Loucy (cell line): Measurements from ENCODE around the gene TANGO6.

Experiments
- CTCF ChIP-seq: fragments of 200-600 bp; sonication (generic); conservative IDR thresholded peaks from 2 replicates; pipeline ENCODE4 v1.5.1; 2014; ENCODE audit warnings: mild to moderate bottlenecking, antibody characterized with exemption, low read length
- EZH2phosphoT487 ChIP-seq: fragments of 200-600 bp; IDR thresholded peaks from 2 replicates; pipeline ENCODE4 v1.6.1; 2018; ENCODE audit warnings: antibody characterized with exemption, mild to moderate bottlenecking, moderate library complexity, borderline replicate concordance

GRCh38 chr16:69019811-69020210 is 176.5 kb downstream of the TANGO6 start:
- TF ChIP-seq CTCF (no peak), EZH2phosphoT487 (no peak)
